ENCODE measurements around the gene PAK6.

Gene PAK6

DNA sequence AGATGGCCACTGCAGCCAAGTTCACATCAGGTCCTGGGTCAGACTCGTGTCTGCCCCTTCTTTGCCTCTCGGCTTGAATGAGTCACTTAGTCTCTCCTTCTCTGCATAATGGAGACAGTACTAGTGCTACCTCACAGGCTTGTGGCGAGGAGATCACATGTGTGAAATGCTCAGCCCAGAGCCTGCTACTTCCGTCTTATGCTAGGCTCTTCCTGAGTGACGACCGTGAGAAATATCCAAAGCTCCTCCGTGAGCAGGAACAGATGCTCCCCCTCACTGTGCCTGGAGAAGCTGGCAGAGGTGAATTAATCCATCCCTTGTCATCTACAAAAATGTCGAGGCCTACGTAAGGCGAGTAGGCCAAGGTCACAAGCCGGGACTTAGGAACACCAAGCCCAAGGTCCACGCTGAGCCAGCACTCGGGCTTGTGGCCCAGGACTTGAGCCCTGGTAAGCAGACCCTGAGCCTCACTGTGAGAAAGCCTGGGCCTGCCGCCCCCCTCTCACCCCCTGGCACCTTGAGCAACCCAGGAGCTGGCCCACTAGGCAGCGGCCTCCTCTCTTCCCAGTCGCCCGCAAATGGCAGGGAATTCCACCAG, 17.9 kb downstream of the PAK6 start:
- DNase-seq: no peak

DNA sequence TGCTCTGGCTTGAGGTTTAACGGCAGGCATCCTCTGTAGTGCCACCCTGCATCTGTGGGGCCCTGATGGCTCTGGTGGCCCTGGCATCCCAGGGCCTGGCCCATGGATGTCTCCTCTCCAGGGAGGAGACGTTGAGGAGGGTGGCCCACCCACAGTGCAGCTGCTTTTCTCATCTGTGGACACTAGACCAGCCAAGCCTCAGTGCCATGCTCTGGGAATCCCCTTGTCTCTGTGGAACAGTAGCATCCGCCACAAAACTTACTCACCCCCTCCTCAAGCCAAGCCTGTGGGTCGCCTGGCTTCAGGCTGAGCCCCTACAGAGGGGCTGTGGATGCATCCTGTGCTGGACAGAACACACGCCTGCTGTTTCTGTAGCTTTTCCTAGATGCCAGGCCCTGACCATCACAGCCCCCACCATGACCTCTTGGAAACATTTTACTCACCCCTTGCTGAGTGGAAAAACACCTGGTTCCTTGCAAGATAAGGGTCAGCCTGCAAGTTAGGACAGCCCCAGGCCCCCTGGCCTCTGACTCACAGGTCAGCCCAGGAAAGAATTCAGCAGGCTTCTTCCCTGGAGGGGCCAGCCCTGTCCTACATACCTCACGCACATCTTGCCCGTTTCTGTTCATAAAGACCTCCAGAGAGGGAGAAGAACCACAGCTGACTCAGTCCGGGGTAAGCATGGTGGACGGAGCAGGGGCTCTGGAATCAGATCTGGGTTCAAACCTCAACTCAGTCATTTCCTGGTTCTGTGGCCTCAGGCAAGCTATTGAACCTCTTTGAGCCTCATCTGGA, 19.0 kb downstream of the PAK6 start:
- DNase-seq: no peak

DNA sequence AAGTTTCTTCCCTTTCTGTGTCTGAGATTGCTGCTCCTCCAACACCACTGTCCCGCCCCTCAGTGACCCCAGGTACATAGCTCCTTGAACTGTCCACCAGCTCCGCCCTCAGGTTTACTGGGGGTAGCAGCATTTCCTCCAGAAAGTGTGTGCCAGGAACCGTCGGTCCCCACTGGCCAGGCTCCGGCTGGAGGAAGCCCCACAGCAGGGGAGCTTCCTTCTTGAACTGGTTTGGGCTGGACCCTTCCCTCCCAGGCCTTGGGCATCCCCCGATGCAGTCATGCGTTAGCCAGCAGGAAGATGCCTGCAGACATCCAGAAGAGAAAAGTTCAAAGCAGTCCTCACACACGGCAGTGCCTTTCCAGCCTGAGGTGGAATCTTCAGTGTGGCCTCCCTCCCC, 19.7 kb downstream of the PAK6 start:
- DNase-seq: no peak

DNA sequence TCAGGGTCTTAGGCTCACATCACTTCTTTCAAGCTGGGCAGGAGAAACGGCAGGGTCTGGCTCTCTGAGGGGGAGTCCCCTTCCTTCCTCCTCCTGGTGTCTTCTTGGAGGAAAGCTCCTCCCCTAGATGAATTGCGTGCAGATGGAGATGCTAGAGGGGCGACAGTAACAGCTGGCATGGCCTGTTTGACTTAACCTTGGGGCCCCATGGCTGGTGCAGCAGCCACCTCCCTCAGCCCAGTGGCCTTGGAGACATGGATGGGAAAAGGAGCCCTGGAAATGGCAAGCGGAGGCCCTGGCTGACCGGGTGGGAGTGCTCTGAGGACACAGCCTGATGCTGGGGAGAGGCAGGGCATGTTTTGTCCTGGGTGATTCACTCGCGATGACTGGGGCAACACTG, 20.2 kb downstream of the PAK6 start:
- no peak for DNase-seq

DNA sequence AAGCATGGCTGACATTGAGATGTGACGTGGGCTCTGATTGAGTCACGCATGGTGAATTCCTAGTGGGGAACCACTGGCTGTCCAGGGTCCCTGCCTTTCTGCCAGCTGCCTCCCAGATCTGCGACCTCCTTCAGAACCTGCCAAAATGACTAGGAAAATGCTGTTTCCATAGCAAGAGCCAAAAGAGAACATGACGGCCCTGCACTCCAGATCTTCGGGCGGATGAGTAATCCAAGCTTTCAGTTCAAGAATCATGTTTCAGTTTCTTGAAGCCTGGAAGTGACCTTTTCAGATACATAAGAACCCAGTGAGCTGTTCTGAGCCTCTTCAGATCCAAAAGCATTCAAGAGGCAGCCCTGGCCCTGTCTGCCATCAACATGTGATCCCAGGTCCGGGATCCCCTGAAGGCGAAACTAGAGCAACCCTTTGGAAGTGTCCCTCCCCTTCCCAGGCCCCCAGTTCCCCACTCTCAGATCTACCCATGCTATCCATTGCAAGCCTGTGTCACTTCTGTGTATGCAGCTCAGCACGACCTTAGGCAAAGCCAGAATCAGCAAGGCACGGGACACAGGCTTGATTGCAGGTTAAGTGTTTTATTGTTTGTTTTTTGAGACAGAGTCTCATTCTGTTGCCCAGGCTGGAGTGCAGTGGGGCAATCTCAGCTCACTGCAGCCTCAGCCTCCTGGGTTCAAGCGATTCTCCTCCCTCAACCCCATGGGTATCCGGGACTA, 24.3 kb downstream of the PAK6 start:
- no peak for DNase-seq

DNA sequence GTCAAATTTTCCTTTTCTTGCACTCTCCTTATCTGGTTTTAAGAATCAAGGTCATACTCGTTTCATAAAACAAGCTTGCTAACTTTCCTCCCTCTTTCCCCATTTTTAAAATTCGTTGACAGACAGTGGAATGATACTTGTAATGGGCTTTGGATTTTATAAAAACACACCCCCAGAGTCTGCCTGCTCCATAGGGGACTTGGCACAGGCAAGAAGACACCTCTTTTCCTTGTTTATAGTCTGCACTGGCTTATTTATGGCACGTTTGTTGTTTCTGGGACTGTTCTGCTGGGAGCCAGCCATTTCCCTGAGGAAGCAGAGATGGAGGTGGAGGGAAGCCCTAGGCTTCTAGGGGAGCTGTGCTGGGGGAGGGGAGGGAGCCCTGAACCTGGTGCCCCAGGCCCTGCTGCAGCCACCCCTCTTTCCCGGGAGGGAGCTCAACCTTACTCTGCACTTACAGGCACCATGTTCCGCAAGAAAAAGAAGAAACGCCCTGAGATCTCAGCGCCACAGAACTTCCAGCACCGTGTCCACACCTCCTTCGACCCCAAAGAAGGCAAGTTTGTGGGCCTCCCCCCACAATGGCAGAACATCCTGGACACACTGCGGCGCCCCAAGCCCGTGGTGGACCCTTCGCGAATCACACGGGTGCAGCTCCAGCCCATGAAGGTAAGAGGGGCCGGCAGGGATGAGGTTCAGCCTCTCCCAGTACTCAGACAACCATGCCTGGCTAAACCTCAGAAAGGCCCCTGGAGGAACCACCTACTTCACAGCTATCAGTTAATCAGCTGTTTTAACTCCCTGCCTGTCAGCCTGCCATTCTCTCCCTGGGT, 25.7 kb downstream of the PAK6 start:
- no peak for DNase-seq

DNA sequence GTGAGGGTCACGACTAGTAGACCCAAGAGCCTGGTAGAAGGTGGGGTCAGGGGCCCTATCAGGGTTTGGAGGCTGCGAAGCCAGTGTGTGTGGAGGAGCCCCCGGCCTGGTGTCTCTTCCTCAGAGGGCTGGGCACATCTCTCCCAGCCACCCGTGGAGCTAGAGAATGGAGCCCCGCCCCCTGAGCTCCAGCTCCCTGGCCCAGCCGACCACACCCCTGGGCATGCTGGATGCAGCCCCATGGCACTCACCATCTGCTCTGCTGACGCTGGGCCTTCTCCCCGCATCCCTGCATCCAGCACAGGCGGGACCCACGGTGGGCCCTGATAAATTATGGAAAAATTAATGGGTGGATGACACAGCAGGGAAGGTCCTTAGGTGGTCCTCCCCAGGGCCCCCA, 26.5 kb downstream of the PAK6 start:
- no peak for DNase-seq

DNA sequence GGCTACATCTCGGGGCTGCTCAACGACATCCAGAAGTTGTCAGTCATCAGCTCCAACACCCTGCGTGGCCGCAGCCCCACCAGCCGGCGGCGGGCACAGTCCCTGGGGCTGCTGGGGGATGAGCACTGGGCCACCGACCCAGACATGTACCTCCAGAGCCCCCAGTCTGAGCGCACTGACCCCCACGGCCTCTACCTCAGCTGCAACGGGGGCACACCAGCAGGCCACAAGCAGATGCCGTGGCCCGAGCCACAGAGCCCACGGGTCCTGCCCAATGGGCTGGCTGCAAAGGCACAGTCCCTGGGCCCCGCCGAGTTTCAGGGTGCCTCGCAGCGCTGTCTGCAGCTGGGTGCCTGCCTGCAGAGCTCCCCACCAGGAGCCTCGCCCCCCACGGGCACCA, 27.0 kb downstream of the PAK6 start:
- no peak for DNase-seq

DNA sequence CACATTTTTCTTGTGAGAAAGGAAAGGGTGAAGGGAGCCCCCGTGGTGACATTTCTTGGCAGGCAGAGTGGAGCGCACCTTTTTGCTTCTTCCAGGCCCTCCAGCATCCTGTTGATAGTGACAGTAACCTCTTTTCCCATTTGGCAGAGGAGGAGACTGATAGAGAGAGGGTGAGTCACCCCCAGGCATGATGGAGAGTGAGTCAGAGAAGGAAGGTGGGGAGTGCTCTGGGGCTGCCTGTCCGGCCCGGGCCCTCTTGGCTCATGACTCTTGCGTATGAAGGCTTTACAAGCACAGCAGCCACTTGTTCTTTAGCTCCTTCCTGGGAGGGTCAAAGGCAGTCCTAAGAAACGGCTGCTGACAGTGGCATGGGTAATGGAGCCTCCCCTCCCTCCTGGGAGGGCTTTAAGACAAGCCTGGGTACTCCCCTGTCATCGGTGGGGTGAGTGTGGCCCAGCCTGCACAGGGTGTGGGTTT, 28.0 kb downstream of the PAK6 start:
- peak; percentile 60 to 89 for DNase-seq

DNA sequence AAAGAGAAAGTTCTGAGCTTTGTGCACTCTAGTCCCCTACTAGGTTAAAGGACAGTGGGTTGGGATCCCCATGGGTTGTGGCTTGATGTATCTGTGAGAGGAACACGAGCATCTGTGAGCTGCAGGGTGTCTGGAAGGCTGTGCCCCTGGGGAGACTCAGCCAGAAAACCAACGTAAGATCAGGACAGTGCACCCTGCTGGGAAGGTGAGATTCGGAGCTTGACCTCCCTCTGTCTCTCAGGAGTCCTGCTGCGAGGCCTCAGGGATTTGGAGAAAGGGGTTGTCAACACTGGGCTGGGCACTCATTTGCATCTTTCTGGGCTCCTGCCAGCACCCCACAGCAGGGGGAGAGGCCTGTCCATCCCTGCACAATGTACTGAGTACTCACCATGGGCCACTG, 28.8 kb downstream of the PAK6 start:
- no peak for DNase-seq

DNA sequence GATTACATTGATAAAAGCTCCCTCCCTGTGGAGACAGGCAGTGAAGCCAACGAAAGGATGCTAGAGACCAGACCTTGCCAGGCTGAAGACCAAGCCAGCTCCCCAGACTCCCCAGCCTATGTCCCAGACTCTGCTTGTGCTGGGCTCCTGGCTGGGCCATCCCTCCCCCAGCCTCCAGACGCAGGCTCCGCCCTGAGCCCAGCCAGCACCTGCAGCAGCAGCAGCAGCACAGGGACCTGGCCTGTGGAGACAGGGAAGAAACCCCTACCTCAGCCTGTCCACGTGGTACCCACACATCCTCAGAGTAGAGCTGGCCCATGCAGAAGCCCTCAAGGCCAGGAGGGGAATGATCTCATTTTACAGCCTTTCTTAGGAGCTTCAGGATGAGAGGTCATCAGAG, 30.7 kb downstream of the PAK6 start:
- no peak for DNase-seq

DNA sequence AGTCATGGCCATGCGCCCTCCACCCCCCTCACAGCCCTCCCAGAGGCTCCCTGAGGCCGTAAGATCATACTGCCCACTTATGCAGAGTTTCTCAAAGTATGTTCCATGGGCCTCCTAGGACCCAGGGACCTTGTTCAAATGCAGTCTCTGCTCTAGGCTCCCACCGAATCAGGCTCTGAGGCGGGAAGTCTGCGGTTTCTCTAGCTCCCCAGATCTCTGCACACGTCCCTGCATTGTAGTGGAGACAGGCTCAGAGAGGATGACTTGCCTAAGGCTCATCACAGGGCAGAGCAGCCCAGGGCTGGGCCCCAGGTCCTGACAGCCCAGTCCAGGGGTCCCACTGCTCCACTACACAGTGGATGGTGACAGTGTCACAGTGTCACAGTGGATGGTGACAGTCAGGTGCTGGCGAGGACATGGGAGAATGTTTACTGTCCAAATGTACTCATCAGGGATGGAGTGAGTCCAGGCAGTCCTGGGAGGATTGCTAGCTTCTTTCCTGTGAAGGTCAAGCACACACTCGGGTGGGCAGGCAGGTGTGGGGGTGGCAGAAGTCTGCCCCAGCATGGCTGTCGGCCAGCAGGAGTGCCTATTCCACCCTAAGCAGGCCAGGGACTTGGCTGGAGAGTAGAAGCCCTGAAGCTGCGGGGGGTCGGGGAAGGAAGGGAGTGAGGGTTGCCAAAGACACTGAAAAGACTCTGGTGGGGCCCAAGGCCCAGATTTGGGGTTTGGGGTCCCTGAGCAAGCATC, 31.6 kb downstream of the PAK6 start:
- DNase-seq: no peak

DNA sequence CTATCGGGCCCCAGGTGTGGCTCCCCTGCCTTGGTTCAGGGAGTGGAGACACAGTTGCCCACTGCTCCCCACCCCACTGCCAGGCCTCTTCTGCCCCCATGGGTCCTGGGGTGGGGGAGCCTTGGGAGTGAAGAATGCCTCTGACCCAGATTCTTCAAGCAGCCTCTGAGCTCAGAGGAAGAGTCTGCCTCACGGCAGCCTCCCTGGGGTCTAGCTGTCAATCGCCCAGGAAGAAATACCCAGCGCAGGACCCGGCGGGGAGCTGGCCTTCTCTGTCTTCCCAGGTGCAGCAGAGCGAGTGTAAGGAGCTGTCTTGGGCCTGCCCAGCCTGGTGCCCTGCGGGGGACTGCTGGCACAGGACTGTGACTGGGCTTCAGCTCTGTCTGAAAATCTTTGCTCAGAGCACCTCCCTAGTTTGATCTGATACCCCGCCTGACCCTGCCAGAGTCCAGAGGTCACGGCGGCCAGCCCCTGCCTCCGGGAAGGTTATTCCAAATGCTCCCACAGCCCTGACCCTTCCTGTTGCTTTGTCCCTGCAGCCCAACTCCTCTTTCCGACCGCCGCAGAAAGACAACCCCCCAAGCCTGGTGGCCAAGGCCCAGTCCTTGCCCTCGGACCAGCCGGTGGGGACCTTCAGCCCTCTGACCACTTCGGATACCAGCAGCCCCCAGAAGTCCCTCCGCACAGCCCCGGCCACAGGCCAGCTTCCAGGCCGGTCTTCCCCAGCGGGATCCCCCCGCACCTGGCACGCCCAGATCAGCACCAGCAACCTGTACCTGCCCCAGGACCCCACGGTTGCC, 33.0 kb downstream of the PAK6 start:
- no peak for DNase-seq

DNA sequence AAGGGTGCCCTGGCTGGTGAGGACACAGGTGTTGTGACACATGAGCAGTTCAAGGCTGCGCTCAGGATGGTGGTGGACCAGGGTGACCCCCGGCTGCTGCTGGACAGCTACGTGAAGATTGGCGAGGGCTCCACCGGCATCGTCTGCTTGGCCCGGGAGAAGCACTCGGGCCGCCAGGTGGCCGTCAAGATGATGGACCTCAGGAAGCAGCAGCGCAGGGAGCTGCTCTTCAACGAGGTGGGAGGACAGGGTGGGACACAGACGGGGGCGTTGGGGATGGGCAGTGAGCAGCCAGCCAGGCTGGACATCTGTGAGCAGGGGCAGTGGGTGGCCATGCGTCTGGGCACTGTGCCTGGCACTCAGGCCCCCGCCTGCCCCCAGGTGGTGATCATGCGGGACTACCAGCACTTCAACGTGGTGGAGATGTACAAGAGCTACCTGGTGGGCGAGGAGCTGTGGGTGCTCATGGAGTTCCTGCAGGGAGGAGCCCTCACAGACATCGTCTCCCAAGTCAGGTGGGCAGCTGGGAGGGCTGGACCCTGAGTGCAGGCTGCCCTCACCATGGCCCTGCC, 33.7 kb downstream of the PAK6 start:
- no peak for DNase-seq

DNA sequence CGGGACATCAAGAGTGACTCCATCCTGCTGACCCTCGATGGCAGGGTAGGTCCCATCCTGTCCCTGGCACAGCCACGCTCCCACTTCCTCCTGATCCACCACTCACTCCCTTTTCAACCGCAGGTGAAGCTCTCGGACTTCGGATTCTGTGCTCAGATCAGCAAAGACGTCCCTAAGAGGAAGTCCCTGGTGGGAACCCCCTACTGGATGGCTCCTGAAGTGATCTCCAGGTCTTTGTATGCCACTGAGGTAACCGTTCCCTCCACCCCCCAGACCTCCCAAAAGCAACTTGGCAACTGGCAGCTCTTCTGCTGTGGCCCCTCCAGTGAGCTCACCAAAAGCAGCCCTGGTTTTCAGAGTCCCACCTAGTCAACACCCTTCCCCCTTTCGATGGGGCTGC, 34.6 kb downstream of the PAK6 start:
- DNase-seq: no peak

DNA sequence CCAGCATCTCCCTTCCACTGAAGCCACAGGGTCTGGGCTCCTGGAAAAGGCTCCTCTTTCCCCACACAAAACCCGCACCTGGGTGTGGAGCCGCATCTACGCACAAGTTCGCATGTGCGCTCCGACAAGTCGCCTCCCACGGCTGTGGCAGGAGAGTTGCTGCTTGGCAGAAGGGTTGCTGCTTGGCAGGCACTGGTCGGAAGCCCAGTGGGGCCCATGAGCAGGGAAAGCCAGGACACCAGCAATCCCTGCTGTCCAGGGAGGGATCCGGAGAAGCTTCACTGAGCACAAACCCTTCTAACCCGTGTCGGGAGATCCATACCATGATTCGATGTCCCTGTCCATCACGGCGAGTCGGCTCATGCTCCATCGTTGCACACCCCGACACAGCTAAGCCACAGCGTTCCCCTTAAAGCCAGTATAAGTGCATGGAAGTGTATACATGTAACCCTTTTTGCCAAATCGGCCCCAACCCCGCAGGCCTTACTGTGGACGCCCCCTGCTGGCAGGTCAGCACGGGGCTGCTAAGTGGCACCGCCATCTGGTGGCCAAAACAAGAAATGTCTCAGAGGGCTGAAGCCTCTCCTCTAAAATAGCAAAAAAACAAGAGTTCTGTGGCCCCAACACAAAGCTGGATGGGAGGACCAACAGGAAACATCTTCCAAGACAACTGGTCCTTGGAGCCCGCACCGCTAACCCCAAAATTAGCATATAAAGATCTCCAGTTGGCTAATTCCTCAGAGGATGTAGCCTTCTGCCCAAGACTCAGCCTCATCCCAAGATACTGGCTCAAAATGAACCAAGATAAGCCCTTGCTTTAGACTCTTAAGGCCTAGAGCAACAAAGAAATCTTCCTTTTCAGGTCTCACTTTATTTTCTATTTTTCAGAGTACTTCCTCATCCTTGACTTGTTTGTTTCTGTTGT, 35.7 kb downstream of the PAK6 start:
- peak in 1 of 2 experiments; percentile 63 for DNase-seq

DNA sequence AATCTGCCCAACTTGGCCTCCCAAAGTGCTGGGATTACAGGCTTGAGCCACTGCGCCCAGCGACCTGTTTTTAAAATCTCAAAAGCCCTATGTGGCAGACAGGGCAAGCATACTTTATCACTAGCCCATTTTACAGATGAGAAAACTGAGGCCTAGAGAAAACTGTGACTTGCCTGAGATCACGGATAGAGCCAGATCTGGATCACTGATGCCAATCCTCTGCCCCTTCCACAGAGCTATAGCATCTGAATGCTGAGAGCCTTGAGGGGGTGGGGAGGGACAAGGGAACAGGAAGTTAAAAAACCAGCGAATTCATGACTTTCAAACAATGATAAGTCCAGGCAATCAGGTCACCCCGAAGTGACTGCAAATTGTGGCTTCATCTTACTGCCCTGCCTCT, 36.7 kb downstream of the PAK6 start:
- DNase-seq: no peak

DNA sequence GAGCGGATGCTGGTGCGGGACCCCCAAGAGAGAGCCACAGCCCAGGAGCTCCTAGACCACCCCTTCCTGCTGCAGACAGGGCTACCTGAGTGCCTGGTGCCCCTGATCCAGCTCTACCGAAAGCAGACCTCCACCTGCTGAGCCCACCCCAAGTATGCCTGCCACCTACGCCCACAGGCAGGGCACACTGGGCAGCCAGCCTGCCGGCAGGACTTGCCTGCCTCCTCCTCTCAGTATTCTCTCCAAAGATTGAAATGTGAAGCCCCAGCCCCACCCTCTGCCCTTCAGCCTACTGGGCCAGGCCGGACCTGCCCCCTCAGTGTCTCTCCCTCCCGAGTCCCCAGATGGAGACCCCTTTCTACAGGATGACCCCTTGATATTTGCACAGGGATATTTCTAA, 37.1 kb downstream of the PAK6 start:
- DNase-seq: no peak

DNA sequence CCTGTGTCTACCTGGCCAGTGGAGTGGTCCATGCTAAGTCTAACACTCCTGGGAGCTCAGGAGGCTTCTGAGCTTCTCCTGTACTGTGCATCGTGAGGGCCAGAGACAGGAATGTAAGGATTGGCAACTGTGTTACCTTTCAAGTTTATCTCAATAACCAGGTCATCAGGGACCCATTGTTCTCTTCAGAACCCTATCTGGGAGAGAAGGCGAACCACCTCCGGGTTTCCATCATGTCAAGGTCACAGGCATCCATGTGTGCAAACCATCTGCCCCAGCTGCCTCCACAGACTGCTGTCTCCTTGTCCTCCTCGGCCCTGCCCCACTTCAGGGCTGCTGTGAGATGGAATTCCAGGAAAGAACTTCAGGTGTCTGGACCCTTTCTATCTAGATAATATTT, 38.1 kb downstream of the PAK6 start:
- DNase-seq: no peak

DNA sequence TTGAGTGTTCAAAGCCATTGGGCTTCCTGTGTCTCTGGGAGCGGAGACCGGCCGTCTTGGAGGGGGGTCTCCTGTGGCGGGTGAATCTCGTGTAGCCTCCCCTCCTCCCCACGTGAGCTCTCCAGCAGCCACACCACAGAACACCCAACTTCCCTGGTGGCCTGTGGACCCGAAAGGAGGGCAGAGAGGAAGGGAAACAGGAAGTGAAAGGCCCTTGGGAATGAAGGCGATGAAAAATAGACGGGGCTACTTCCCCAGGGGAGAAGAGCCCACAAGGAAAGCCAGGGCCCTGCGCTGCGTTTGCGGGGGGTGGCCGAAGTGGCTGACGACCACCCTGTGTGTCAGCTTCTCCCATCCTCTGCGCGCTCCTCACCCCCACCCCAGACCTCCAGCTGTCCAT, 38.6 kb downstream of the PAK6 start:
- DNase-seq: no peak

Measured in SW 1271 (cell line).